GM21786 (cell line): Measurements from ENCODE around the gene INPP5A.

Experiments
- ATAC-seq: cut with Tn5 transposase; IDR thresholded peaks from one replicate; pipeline ENCODE4 v1.9.1; 2021; ENCODE audit not compliant: unreplicated experiment

INPP5A gene

GRCh38 chr10:132609211-132609610, 71.6 kb downstream of the INPP5A start:
- ATAC-seq, result no peak

- ATAC-seq, result no peak
These were observed 72.6 kb downstream of the INPP5A start for GRCh38 chr10:132610071-132610701.

GRCh38 chr10:132611026-132611910, 73.7 kb downstream of the INPP5A start:
- no peak for ATAC-seq

GRCh38 chr10:132611986-132612385, 74.4 kb downstream of the INPP5A start:
- ATAC-seq, result no peak

- ATAC-seq, result no peak
These were observed 75.3 kb downstream of the INPP5A start for GRCh38 chr10:132612571-132613504.

- ATAC-seq, result no peak
These were observed 76.2 kb downstream of the INPP5A start for GRCh38 chr10:132613566-132614348.

GRCh38 chr10:132614431-132615340, 77.1 kb downstream of the INPP5A start:
- ATAC-seq, result no peak

GRCh38 chr10:132615341-132616169, 78.0 kb downstream of the INPP5A start:
- ATAC-seq, result no peak

GRCh38 chr10:132616170-132616995, 78.8 kb downstream of the INPP5A start:
- no peak for ATAC-seq

GRCh38 chr10:132616996-132617736, 79.6 kb downstream of the INPP5A start:
- ATAC-seq, result no peak

GRCh38 chr10:132617737-132618052, 80.1 kb downstream of the INPP5A start:
- no peak for ATAC-seq

GRCh38 chr10:132618158-132618919, 80.8 kb downstream of the INPP5A start:
- ATAC-seq, result no peak

GRCh38 chr10:132619927-132620326, 82.3 kb downstream of the INPP5A start:
- no peak for ATAC-seq

- no peak for ATAC-seq
These were observed 86.7 kb downstream of the INPP5A start for GRCh38 chr10:132624061-132624846.

GRCh38 chr10:132624847-132625471, 87.4 kb downstream of the INPP5A start:
- no peak for ATAC-seq
